Stomach (tissue), 4 donors: Measurements from ENCODE around the gene C9orf72.

Source experiments
- CTCF ChIP-seq, 7 experiments: fragments of 450-650 bp in 4 of 7; fragments of 200-600 bp in 3 of 7; sonication (generic) in 3 of 7; IDR thresholded peaks; one replicate each; pipeline ENCODE4 v1.5.1; 2016 to 2019; ENCODE audit warnings: antibody characterized with exemption in 7 of 7, control low read depth in 2 of 7, mild to moderate bottlenecking in 1 of 7
- POLR2AphosphoS5 ChIP-seq, 3 donors: sonication (generic); formaldehyde crosslinking; IDR thresholded peaks; one replicate each; pipeline ENCODE4 v1.6.1; 2016; ENCODE audit warnings: antibody characterized with exemption in 3 of 3

- TF ChIP-seq CTCF (IDR thresholded peaks at IDR 0.05), result no peak
- TF ChIP-seq POLR2AphosphoS5 (IDR thresholded peaks at IDR 0.05), result no peak
Observed at GRCh38 chr9:27530915-27531755, 42.1 kb downstream of the C9orf72 start.
